ENCODE results near the gene ZFP36. TPM values are rescaled to one million over a fixed set of nuclear protein-coding genes. Genes with fewer than 3 reads are reported as not detected.

Gene ZFP36
- polyA plus RNA-seq, 2 of the 4 experiments (the other 2 are of a cell fraction) = 22.1 to 29.1 TPM

GRCh38 chr19:39401549-39402345 lies 4.9 kb upstream of the ZFP36 start:
- FAIRE-seq (peak; percentile 93), ATAC-seq (peak; percentile 25 to 53), DNase-seq (ENCODE audit: low read depth in 1 of 2, low spot score in 1 of 2) (peak in 1 of 2 experiments; percentile 95)
- Histone ChIP-seq H3K9me3 (no peaks in the 10 kb centered on the region), H3K4me2 (peak overlapping the region; percentile 95), H3K4me3 (peak overlapping the region; percentile 43; the same call in 2 of the 3 replicates), H3K4me1 (peaks cover 88% of the 10 kb centered on the region), H3K27ac (peak overlapping the region; percentile 94 to 99)
- CTCF ChIA-PET = interaction anchor here (0.7 to 21.4 kb wide), 16 partner anchors 10 to 767 kb away, joined by 3 to 484 read pairs (median 4); partner anchors contain the start of genes EID2, EID2B, MED29 and MRPS12
- WGBS (ENCODE audit: missing lambda C conversion rate) = 20% methylated on average over 25 of the region's 25 CpGs
- POLR2A ChIA-PET = interaction anchor here (0.6 to 9.4 kb wide), 9 partner anchors 8 to 59 kb away, joined by 3 to 140 read pairs (median 7); partner anchors contain the start of genes MED29, PAF1, PLEKHG2 and RPS16
- no peak for TF ChIP-seq NFE2L2 (conservative IDR thresholded peaks at IDR 0.05; ENCODE audit: low read length)
- no peak for TF ChIP-seq HES2 (IDR thresholded peaks at IDR 0.05)
- peak; percentile 82; the same call in 1 of the 2 replicates for TF ChIP-seq FOSB (CRISPR knock-in tag; IDR thresholded peaks at IDR 0.05)
- TF ChIP-seq CBX2 (IDR thresholded peaks at IDR 0.05; ENCODE audit: borderline replicate concordance, low read depth) = no peak
- 0 out of 5 replicates have a peak, but pooled peaks of 1 of the 2 experiments have one; percentile 8 for TF ChIP-seq RAD21 (conservative IDR thresholded peaks at IDR 0.05 in 1 of 2, IDR thresholded peaks at IDR 0.05 in 1 of 2)
- no peak for TF ChIP-seq TP53 (CRISPR knock-in tag; IDR thresholded peaks at IDR 0.05)
- TF ChIP-seq RFX5 (IDR thresholded peaks at IDR 0.05) = no peak; the same call in 1 of the 2 replicates
- TF ChIP-seq MAX (IDR thresholded peaks at IDR 0.05) = peak; percentile 93
- TF ChIP-seq CEBPB (IDR thresholded peaks at IDR 0.05) = peak in 1 of 2 experiments; percentile 39; a peak in 1 of 4 replicates
- TF ChIP-seq HEYL (CRISPR knock-in tag; IDR thresholded peaks at IDR 0.05) = peak; percentile 86; the same call in 1 of the 2 replicates
- 0 out of 2 replicates have a peak, but pooled peaks have one; percentile 28 for TF ChIP-seq MAZ (IDR thresholded peaks at IDR 0.05; ENCODE audit: borderline replicate concordance, low read depth, low read length)
- no peak for TF ChIP-seq CHD2 (IDR thresholded peaks at IDR 0.05; ENCODE audit: low read length, partially characterized antibody)
- TF ChIP-seq USF2 (IDR thresholded peaks at IDR 0.05) = no peak
- no peak for TF ChIP-seq PBX3 (IDR thresholded peaks at IDR 0.05)
- no peak for TF ChIP-seq REST (IDR thresholded peaks at IDR 0.05)
- no peak for TF ChIP-seq ZC3H11A (IDR thresholded peaks at IDR 0.05)
- TF ChIP-seq JUN (IDR thresholded peaks at IDR 0.05) = no peak; a peak in 1 of 5 replicates
- no peak for TF ChIP-seq ZFP36 (IDR thresholded peaks at IDR 0.05; ENCODE audit: borderline replicate concordance, partially characterized antibody)
- TF ChIP-seq FOSL2 (IDR thresholded peaks at IDR 0.05) = peak; percentile 47; the same call in 1 of the 2 replicates
- peak; percentile 73 for TF ChIP-seq FOSL2 (CRISPR knock-in tag; IDR thresholded peaks at IDR 0.05)
- peak; percentile 96 for TF ChIP-seq HOXB5 (CRISPR knock-in tag; IDR thresholded peaks at IDR 0.05)
- no peak; the same call in 1 of the 2 replicates for TF ChIP-seq GATA3 (IDR thresholded peaks at IDR 0.05; ENCODE audit: borderline replicate concordance)
- TF ChIP-seq EHMT2 (IDR thresholded peaks at IDR 0.05; ENCODE audit: low read depth) = no peak
- TF ChIP-seq SMC3 (IDR thresholded peaks at IDR 0.05) = no peak; the same call in 2 of the 3 replicates
- no peak for TF ChIP-seq PHF8 (IDR thresholded peaks at IDR 0.05; ENCODE audit: borderline replicate concordance, low read depth)
- peak; percentile 67 for TF ChIP-seq MYC (IDR thresholded peaks at IDR 0.05; ENCODE audit: borderline replicate concordance, low read length)
- TF ChIP-seq CHD4 (IDR thresholded peaks at IDR 0.05; ENCODE audit: borderline replicate concordance) = no peak
- no peak for TF ChIP-seq ELK1 (IDR thresholded peaks at IDR 0.05; ENCODE audit: low read depth, low read length)
- peak; percentile 27; the same call in 1 of the 2 replicates for TF ChIP-seq POLR2A (IDR thresholded peaks at IDR 0.05; ENCODE audit: low read length)
- peak; percentile 60; the same call in 1 of the 3 replicates for TF ChIP-seq BCL3 (IDR thresholded peaks at IDR 0.05)
- TF ChIP-seq FOXS1 (CRISPR knock-in tag; IDR thresholded peaks at IDR 0.05) = peak; percentile 85
